Measurements from ENCODE around the gene CPLX3. TPM values are rescaled to one million over a fixed set of nuclear protein-coding genes. Genes with fewer than 3 reads are reported as not detected.

Gene CPLX3
- total RNA-seq, 4 donors from 2014 or later = not detected

- WGBS, 2 donors (ENCODE audit: low coverage in 1 of 2) = 69 to 75% methylated on average over 2 to 4 of the region's 11 CpGs
- Histone ChIP-seq H3K27me3 (peaks cover 16% of the 10 kb centered on the region), H3K4me1 (peaks cover 0 to 25% (median 14%) of the 10 kb centered on the region in 3 donors), H3K9me3 (no peaks in the 10 kb centered on the region), H3K27ac (no peak overlapping the region), H3K36me3 (no peaks in the 10 kb centered on the region), H3K4me3 (no peak overlapping the region)
- TF ChIP-seq CTCF (IDR thresholded peaks at IDR 0.05) (no peak), POLR2A (IDR thresholded peaks at IDR 0.05) (no peak), EP300 (IDR thresholded peaks at IDR 0.05) (no peak), POLR2AphosphoS5 (IDR thresholded peaks at IDR 0.05) (no peak)
- no peak for ATAC-seq
These were observed 5.2 kb upstream of the CPLX3 start for GRCh38 chr15:74821091-74821789.

- peaks cover 21% of the 10 kb centered on the region for H3K27me3 ChIP-seq
- H3K4me3 ChIP-seq = no peak overlapping the region
- no peak overlapping the region for H3K27ac ChIP-seq
- no peaks in the 10 kb centered on the region for H3K9me3 ChIP-seq
- H3K4me1 ChIP-seq = peaks cover 0 to 25% (median 11%) of the 10 kb centered on the region in 3 donors
- 92 to 100% methylated on average over 1 to 4 of the region's 7 CpGs for WGBS, 2 donors (ENCODE audit: low coverage in 1 of 2)
- TF ChIP-seq EP300 (IDR thresholded peaks at IDR 0.05) = no peak
- TF ChIP-seq POLR2A (IDR thresholded peaks at IDR 0.05) = no peak
- no peak for TF ChIP-seq CTCF (IDR thresholded peaks at IDR 0.05)
- no peak for TF ChIP-seq POLR2AphosphoS5 (IDR thresholded peaks at IDR 0.05)
- ATAC-seq = no peak
- no peaks in the 10 kb centered on the region for H3K36me3 ChIP-seq
These were observed 4.7 kb upstream of the CPLX3 start for GRCh38 chr15:74821790-74822158.

GRCh38 chr15:74822233-74822632, 4.2 kb upstream of the CPLX3 start:
- Histone ChIP-seq H3K4me1 (peaks cover 0 to 21% (median 9%) of the 10 kb centered on the region in 3 donors), H3K27me3 (peaks cover 26% of the 10 kb centered on the region), H3K27ac (no peak overlapping the region), H3K36me3 (no peaks in the 10 kb centered on the region), H3K9me3 (no peaks in the 10 kb centered on the region), H3K4me3 (no peak overlapping the region)
- no peak for ATAC-seq
- TF ChIP-seq POLR2AphosphoS5 (IDR thresholded peaks at IDR 0.05) (no peak), EP300 (IDR thresholded peaks at IDR 0.05) (no peak), POLR2A (IDR thresholded peaks at IDR 0.05) (no peak), CTCF (IDR thresholded peaks at IDR 0.05) (no peak)
- 67 to 100% methylated on average over 1 to 2 of the region's 4 CpGs for WGBS, 2 donors (ENCODE audit: low coverage in 1 of 2)

GRCh38 chr15:74823324-74823723, 3.1 kb upstream of the CPLX3 start:
- WGBS, 2 donors (ENCODE audit: low coverage in 1 of 2) = 50 to 65% methylated on average over 2 to 4 of the region's 6 CpGs
- ATAC-seq = no peak
- Histone ChIP-seq H3K4me3 (no peak overlapping the region), H3K27ac (no peak overlapping the region), H3K4me1 (peaks cover 0 to 10% (median 0%) of the 10 kb centered on the region in 3 donors), H3K36me3 (no peaks in the 10 kb centered on the region), H3K27me3 (peaks cover 37% of the 10 kb centered on the region), H3K9me3 (no peaks in the 10 kb centered on the region)
- TF ChIP-seq POLR2AphosphoS5 (IDR thresholded peaks at IDR 0.05) (no peak), EP300 (IDR thresholded peaks at IDR 0.05) (no peak), POLR2A (IDR thresholded peaks at IDR 0.05) (no peak), CTCF (IDR thresholded peaks at IDR 0.05) (no peak)

GRCh38 chr15:74824976-74825375, 1.5 kb upstream of the CPLX3 start:
- no peak overlapping the region for H3K27ac ChIP-seq
- WGBS, 2 donors (ENCODE audit: low coverage in 1 of 2) = 56 to 70% methylated on average over 3 to 7 of the region's 7 CpGs
- H3K4me1 ChIP-seq = peaks cover 0 to 7% (median 0%) of the 10 kb centered on the region in 3 donors
- no peaks in the 10 kb centered on the region for H3K9me3 ChIP-seq
- H3K4me3 ChIP-seq = no peak overlapping the region
- peaks cover 49% of the 10 kb centered on the region for H3K27me3 ChIP-seq
- TF ChIP-seq CTCF (IDR thresholded peaks at IDR 0.05) (no peak), POLR2A (IDR thresholded peaks at IDR 0.05) (no peak), EP300 (IDR thresholded peaks at IDR 0.05) (no peak), POLR2AphosphoS5 (IDR thresholded peaks at IDR 0.05) (no peak)
- H3K36me3 ChIP-seq = no peaks in the 10 kb centered on the region
- no peak for ATAC-seq

Data from gastroesophageal sphincter (tissue), 4 donors.